ENCODE measurements around the gene WBP1L.

GRCh38 chr10:102814453-102814871 is 70.7 kb downstream of the WBP1L start:
- TF ChIP-seq CTCF (conservative IDR thresholded peaks at IDR 0.05; ENCODE audit: low read depth in 2 of 2) = no peak
- no peak for TF ChIP-seq EZH2phosphoT487 (IDR thresholded peaks at IDR 0.05; ENCODE audit: unreplicated experiment)
